Stimulated activated naive CD8-positive, alpha-beta T cell treated with anti-CD3 and anti-CD28 coated beads, Interleukin-15, amount 100 ng/mL, for 72 hours (primary cell): ENCODE measurements around the gene ABHD17C.
"Not testable (repeated sequence)": the region's sequence is repeated elsewhere in the genome, so short reads cannot be mapped to it uniquely, and the experiment has no call there.

Source experiments
- ATAC-seq: fragments of 150-1000 bp; cut with Tn5 transposase; 2 replicates; pipeline ENCODE4 v1.10.0; 2021; ENCODE audit warnings: mild to moderate bottlenecking, moderate library complexity
- DNase-seq, 2 donors: peaks; one replicate each; pipeline ENCODE4 v3.0.0; 2021 to 2022
- H3K27ac Mint-ChIP-seq, 2 donors: one replicate each; pipeline ENCODE4 v1.8.0; 2022; ENCODE audit warnings: mild to moderate bottlenecking in 2 of 2, mixed read lengths in 2 of 2, moderate library complexity in 2 of 2
- H3K27me3 Mint-ChIP-seq: one replicate; pipeline ENCODE4 v1.8.0; 2022; ENCODE audit warnings: mixed read lengths
- H3K4me1 Mint-ChIP-seq: one replicate; pipeline ENCODE4 v1.8.0; 2022; ENCODE audit warnings: mild to moderate bottlenecking, mixed read lengths
- H3K4me3 Mint-ChIP-seq, 2 donors: one replicate each; pipeline ENCODE4 v1.8.0; 2022; ENCODE audit warnings: mild to moderate bottlenecking in 2 of 2, mixed read lengths in 2 of 2, moderate library complexity in 1 of 2
- H3K9me3 Mint-ChIP-seq, 2 donors: one replicate each; pipeline ENCODE4 v1.8.0; 2022; ENCODE audit warnings: mixed read lengths in 2 of 2

Gene ABHD17C

GRCh38 chr15:80758130-80758745, 63.1 kb downstream of the ABHD17C start:
- H3K27me3 Mint-ChIP-seq, result no peaks in the 10 kb centered on the region
- no peak overlapping the region for H3K27ac Mint-ChIP-seq
- H3K4me1 Mint-ChIP-seq, result no peaks in the 10 kb centered on the region
- H3K4me3 Mint-ChIP-seq, result no peak overlapping the region
- no peak for ATAC-seq
- no peaks in the 10 kb centered on the region for H3K9me3 Mint-ChIP-seq
- DNase-seq, result no peak

DNA sequence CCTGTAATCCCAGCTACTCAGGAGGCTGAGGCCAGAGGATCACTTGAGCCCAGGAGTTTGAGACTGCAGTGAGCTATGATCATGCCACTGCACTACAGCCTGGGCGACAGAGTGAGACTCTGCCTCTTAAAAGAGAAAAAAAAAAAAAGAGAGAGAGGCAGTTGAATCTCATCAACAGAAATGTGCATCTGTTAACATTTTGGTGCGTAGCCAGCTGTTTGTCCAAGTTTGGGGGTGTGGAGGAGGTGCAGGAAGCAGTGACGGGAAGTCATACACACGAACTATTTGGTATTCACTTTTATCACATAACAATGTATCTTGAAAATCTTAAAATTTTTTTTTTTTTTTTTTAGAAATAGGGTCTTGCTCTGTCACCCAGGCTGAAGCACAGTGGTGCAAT, 65.8 kb downstream of the ABHD17C start:
- no peaks in the 10 kb centered on the region for H3K9me3 Mint-ChIP-seq
- H3K27me3 Mint-ChIP-seq, result no peaks in the 10 kb centered on the region
- no peak for ATAC-seq
- DNase-seq, result no peak
- no peak overlapping the region for H3K4me3 Mint-ChIP-seq
- no peaks in the 10 kb centered on the region for H3K4me1 Mint-ChIP-seq
- no peak overlapping the region for H3K27ac Mint-ChIP-seq

DNA sequence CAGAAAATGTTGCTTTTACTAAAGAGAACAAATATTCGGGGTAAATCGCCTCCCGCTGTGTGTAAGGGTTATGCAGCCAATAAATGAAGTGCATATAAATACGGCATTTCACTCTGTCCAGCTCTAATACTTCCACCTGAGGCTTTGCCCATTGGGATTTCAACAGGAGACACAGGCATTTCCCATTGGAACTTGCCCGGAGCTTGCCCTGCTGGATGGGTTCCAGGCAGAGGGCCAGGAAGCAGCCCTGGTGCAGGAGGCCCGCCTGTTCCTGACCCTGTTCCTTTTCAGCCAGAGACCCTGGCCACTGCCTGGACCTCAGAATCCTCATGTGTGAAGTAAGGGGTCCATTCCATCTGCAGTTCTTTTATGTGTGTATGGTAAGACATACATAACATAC, 66.6 kb downstream of the ABHD17C start:
- Mint-ChIP-seq H3K27me3 (no peaks in the 10 kb centered on the region), H3K9me3 (no peaks in the 10 kb centered on the region), H3K4me1 (no peaks in the 10 kb centered on the region), H3K4me3 (no peak overlapping the region), H3K27ac (no peak overlapping the region)
- no peak for DNase-seq
- no peak for ATAC-seq

- not testable (repeated sequence) for H3K27me3 Mint-ChIP-seq, H3K4me1 Mint-ChIP-seq, H3K9me3 Mint-ChIP-seq, H3K27ac Mint-ChIP-seq, ATAC-seq, DNase-seq, H3K4me3 Mint-ChIP-seq
Measured at GRCh38 chr15:80763235-80763634, 68.1 kb downstream of the ABHD17C start.

DNA sequence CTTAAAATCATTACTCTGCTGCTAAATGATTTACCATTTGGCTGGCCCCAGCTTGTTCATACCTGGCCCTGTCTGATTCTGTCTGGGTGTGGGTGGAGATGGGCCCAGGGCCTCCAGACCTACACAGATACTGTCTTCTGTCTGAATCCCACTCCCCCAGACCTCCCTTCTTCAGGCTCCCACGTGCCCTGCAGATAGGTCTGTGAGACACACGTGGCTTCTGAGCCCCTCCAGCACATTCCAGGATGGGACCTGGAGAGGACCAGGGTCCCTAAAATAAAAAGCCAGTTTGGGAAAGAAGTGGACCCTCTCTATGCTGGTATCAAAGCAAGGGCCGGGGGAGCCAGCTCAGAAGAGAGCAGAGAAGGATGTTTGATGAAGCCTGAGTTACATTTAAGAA, 69.4 kb downstream of the ABHD17C start:
- Mint-ChIP-seq H3K4me1 (peaks cover 4% of the 10 kb centered on the region), H3K9me3 (no peaks in the 10 kb centered on the region), H3K27ac (no peak overlapping the region), H3K27me3 (no peaks in the 10 kb centered on the region), H3K4me3 (no peak overlapping the region)
- no peak for ATAC-seq
- no peak for DNase-seq

- H3K27ac Mint-ChIP-seq, result no peak overlapping the region
- H3K4me1 Mint-ChIP-seq, result peaks cover 9% of the 10 kb centered on the region
- no peak overlapping the region for H3K4me3 Mint-ChIP-seq
- no peaks in the 10 kb centered on the region for H3K27me3 Mint-ChIP-seq
- H3K9me3 Mint-ChIP-seq, result no peaks in the 10 kb centered on the region
- ATAC-seq (no peak), DNase-seq (no peak)
Measured at GRCh38 chr15:80766275-80766674, 71.2 kb downstream of the ABHD17C start.

DNA sequence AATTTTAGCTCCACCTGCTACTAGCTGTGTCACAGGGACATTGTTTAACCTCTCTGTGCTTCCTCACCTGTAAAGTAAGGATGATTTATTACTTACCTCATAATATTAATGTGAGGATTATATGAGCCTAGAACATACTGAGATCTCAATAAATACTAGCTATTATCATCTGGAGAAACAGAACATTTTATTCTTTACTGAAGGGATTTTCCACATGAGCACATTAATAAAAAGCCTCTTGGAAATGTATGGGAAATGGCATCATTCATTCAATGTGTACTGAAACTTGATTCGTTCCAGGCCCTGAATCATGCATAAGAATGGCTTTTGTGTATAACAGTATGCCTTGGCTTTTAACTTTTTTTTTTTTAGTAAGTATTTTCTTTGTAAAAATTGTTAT, 73.0 kb downstream of the ABHD17C start:
- no peak overlapping the region for H3K27ac Mint-ChIP-seq
- no peak overlapping the region for H3K4me3 Mint-ChIP-seq
- H3K27me3 Mint-ChIP-seq, result peaks cover 1% of the 10 kb centered on the region
- DNase-seq, result no peak
- no peak for ATAC-seq
- H3K9me3 Mint-ChIP-seq, result no peaks in the 10 kb centered on the region
- peaks cover 9% of the 10 kb centered on the region for H3K4me1 Mint-ChIP-seq

DNA sequence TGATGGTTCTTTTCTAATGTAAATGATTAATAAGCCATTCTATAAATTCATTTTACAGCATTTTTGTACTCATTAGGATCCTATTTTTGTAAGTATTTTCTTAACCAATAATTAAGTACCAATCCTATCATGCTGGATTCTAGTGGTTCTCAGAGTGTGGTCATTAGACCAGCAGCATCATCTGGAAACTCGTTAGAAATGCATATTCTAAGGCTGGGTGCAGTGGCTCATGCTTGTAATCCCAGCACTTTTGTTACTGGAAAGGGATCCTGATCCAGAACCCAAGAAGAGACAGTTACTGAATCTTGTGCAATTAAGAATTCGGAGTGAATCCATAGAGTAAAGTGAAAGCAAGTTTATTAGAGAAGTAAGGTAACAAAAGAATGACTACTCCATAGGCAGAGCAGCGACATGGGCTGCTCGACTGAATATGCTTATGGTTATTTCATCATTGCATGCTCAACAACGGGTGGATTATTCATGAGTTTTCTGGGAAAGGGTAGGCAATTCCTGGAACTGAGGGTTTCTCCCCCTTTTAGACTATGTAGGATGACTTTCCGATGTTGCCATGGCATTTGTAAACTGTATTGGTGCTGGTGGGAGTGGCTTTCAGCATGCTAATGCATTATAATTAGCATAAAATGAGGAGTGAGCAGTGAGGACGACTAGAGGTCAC, 74.2 kb downstream of the ABHD17C start:
- peaks cover 11% of the 10 kb centered on the region for H3K27me3 Mint-ChIP-seq
- no peak for ATAC-seq

GRCh38 chr15:80769829-80770705, 75.0 kb downstream of the ABHD17C start:
- H3K4me3 Mint-ChIP-seq, result no peak overlapping the region
- H3K4me1 Mint-ChIP-seq, result peaks cover 9% of the 10 kb centered on the region
- no peak for DNase-seq
- peaks cover 11% of the 10 kb centered on the region for H3K27me3 Mint-ChIP-seq
- H3K9me3 Mint-ChIP-seq, result no peaks in the 10 kb centered on the region
- H3K27ac Mint-ChIP-seq, result no peak overlapping the region
- no peak for ATAC-seq

More for the DNA sequence above, 74.2 kb downstream of the ABHD17C start:
- Mint-ChIP-seq H3K27ac (no peak overlapping the region), H3K4me3 (no peak overlapping the region), H3K4me1 (peaks cover 9% of the 10 kb centered on the region), H3K9me3 (no peaks in the 10 kb centered on the region)
- DNase-seq, result no peak

GRCh38 chr15:80773122-80773551, 78.0 kb downstream of the ABHD17C start:
- ATAC-seq, result no peak
- H3K4me3 Mint-ChIP-seq, result no peak overlapping the region
- H3K27me3 Mint-ChIP-seq, result peaks cover 28% of the 10 kb centered on the region
- no peak for DNase-seq
- no peak overlapping the region for H3K27ac Mint-ChIP-seq
- H3K9me3 Mint-ChIP-seq, result no peaks in the 10 kb centered on the region
- H3K4me1 Mint-ChIP-seq, result peaks cover 9% of the 10 kb centered on the region

- DNase-seq, result no peak
- H3K4me1 Mint-ChIP-seq, result peaks cover 9% of the 10 kb centered on the region
- H3K4me3 Mint-ChIP-seq, result no peak overlapping the region
- H3K27ac Mint-ChIP-seq, result peak overlapping the region in 1 of 2 donors; percentile 42
- H3K9me3 Mint-ChIP-seq, result no peaks in the 10 kb centered on the region
- no peak for ATAC-seq
- peaks cover 35% of the 10 kb centered on the region for H3K27me3 Mint-ChIP-seq
Measured at GRCh38 chr15:80773792-80774352, 78.8 kb downstream of the ABHD17C start.

- Mint-ChIP-seq H3K9me3 (no peaks in the 10 kb centered on the region), H3K4me1 (peaks cover 10% of the 10 kb centered on the region), H3K4me3 (no peak overlapping the region), H3K27me3 (peaks cover 41% of the 10 kb centered on the region), H3K27ac (no peak overlapping the region)
- DNase-seq (no peak), ATAC-seq (no peak)
Measured at GRCh38 chr15:80774486-80774885, 79.4 kb downstream of the ABHD17C start.

GRCh38 chr15:80775338-80775737, 80.2 kb downstream of the ABHD17C start:
- no peak for ATAC-seq
- H3K27me3 Mint-ChIP-seq, result peaks cover 50% of the 10 kb centered on the region
- H3K9me3 Mint-ChIP-seq, result no peaks in the 10 kb centered on the region
- H3K4me1 Mint-ChIP-seq, result peaks cover 13% of the 10 kb centered on the region
- H3K4me3 Mint-ChIP-seq, result no peak overlapping the region
- DNase-seq, result no peak
- no peak overlapping the region for H3K27ac Mint-ChIP-seq

DNA sequence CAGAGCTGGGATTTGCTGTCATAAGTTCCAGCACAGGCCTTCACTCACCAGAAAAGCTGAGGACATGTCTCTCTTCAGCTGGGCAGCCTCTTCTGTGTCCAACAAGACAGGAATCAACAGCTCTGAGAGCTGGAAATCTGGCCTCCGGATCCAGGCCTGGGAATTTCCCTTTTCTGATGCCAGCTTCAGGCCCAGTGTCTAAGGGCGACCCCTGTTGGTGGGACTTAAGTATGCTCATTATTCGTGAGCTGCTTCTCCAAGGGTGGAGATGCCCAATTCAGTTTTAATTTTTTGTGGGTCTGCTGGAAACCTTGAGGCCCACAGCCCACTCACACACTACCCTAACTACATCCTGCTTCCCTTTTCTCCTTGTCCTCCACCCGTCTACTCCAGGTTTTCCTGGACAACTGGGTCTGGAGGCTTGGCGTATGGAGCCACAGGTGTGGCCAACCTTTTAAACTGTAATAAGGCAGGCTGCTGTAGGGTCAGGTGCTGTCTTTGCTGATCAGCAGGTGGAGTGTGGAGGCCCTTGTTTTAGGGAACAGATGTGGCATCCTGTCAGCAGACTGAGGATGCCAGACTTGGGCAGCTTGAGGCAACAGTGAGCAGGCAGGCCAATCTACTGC, 81.4 kb downstream of the ABHD17C start:
- Mint-ChIP-seq H3K27ac (no peak overlapping the region), H3K4me1 (peaks cover 17% of the 10 kb centered on the region), H3K27me3 (peaks cover 62% of the 10 kb centered on the region), H3K9me3 (no peaks in the 10 kb centered on the region), H3K4me3 (no peak overlapping the region)
- DNase-seq, result peak; percentile 63 to 64
- no peak for ATAC-seq

- Mint-ChIP-seq H3K27me3 (peaks cover 68% of the 10 kb centered on the region), H3K4me3 (no peak overlapping the region)
- DNase-seq, result no peak
Measured at GRCh38 chr15:80777137-80777536, 82.0 kb downstream of the ABHD17C start.

More at GRCh38 chr15:80777137-80777536, 82.0 kb downstream of the ABHD17C start:
- peaks cover 17% of the 10 kb centered on the region for H3K4me1 Mint-ChIP-seq
- no peak for ATAC-seq
- no peak overlapping the region for H3K27ac Mint-ChIP-seq
- H3K9me3 Mint-ChIP-seq, result no peaks in the 10 kb centered on the region
